ENCODE measurements around the gene CPA2.

CPA2 gene

DNA sequence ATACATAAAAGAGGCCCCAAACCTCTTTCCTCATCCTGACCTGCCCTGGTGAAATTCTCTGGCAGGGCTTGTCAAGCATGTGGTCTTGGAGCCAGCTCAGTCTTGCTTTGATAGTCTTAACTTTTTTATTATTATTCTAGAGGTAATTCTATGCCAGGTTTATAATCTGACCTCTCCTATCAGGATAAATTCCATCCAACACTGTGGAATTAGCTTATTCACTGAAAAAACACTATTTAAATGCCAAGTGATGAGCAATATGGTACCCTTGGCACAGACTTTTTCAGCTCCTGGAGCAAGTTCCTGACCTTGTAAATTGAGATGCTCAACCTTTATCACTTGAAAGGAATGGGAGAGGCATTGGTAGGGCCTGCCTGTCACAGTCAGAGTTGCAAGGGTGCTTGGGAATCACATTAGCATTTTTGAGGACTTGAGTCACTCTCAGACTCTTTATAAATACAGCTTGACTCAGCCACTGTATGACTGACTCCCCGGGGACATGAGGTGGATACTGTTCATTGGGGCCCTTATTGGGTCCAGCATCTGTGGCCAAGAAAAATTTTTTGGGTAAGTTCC, 26.1 kb downstream of the CPA2 start, which contains the start of gene CPA4:
Gene CPA4, plus strand, starts transcription at position 480 of the 576 bp plus-strand sequence. Its CDS starts 20 bp downstream, at position 500.
- Histone ChIP-seq H3K9ac (ENCODE audit: low read length) (no peak within 1 kb of the TSS), H3K4me1 (ENCODE audit: control insufficient read depth, insufficient read depth, low read length) (no peaks in the 10 kb centered on the region), H3K9me3 (ENCODE audit: control insufficient read depth, low read length) (no peaks in the 10 kb centered on the region), H3K36me3 (ENCODE audit: control insufficient read depth, insufficient read depth, low read length) (no peaks in the 10 kb centered on the region), H3K27me3 (ENCODE audit: control insufficient read depth, insufficient read depth, low read length) (no peaks in the 10 kb centered on the region), H3K4me3 (ENCODE audit: low read length) (no peak within 1 kb of the TSS)

GRCh38 chr7:130293521-130293920, 26.9 kb downstream of the CPA2 start:
- Histone ChIP-seq H3K27me3 (ENCODE audit: control insufficient read depth, insufficient read depth, low read length) (no peaks in the 10 kb centered on the region), H3K4me3 (ENCODE audit: low read length) (no peak overlapping the region), H3K4me1 (ENCODE audit: control insufficient read depth, insufficient read depth, low read length) (no peaks in the 10 kb centered on the region), H3K9ac (ENCODE audit: low read length) (no peak overlapping the region), H3K9me3 (ENCODE audit: control insufficient read depth, low read length) (no peaks in the 10 kb centered on the region), H3K36me3 (ENCODE audit: control insufficient read depth, insufficient read depth, low read length) (no peaks in the 10 kb centered on the region)

DNA sequence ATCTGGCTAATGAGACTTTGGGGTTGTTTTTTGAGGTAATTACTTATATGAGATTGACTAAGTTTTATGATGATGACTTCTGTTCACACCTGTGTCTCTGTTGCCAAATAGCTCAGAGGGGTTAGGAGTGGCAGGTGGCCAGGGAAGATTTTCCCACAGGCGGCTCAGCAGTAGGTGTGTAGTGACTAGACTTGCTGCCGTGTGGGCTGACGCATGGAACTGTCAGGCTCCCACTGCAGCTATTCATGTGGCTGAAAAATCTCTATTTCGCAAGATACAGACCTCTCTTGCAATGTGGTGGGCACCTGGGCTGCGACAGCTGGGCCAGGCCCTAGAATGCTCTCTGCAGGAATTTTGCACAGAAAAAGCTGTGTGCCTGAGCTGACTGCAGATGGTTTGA, 27.7 kb downstream of the CPA2 start:
- H3K9me3 ChIP-seq (ENCODE audit: control insufficient read depth, low read length): no peaks in the 10 kb centered on the region
- no peaks in the 10 kb centered on the region for H3K27me3 ChIP-seq (ENCODE audit: control insufficient read depth, insufficient read depth, low read length)
- H3K4me1 ChIP-seq (ENCODE audit: control insufficient read depth, insufficient read depth, low read length): no peaks in the 10 kb centered on the region
- no peak overlapping the region for H3K4me3 ChIP-seq (ENCODE audit: low read length)
- H3K36me3 ChIP-seq (ENCODE audit: control insufficient read depth, insufficient read depth, low read length): no peaks in the 10 kb centered on the region
- H3K9ac ChIP-seq (ENCODE audit: low read length): no peak overlapping the region

DNA sequence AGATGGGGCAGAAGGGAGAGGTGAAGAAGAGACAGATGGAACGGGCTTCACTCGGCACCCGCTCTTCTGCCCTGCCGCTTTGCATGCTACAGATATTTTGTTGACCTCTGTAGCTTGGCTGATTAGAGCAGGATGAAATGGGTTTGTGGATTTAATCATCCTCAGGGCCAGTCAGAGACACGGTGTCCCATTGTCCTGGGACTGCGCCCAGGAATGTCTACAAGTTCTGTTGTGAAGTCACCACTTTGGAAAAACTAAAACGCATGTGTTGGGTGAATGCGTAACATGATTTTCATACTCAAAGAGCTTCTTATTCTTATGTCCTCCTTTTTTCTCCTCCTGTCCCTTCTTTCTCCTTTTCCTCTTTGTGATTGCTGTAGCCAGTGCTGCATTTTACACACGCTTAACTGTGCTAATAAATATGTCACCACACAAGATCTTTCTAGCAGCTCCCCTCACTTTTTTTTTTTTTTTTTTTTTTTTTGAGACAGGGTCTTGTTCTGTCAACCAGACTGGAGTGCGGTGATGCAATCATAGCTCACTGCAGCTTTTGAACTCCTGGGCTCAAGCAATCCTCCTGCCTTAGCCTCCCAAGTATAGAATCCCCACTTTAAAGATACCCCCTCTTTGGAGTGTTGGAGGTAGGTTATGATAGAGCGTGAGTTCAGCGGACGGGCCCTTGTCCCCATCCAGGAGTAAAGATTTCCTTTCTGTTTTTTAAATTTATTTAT, 29.7 kb downstream of the CPA2 start:
- Histone ChIP-seq H3K9me3 (ENCODE audit: control insufficient read depth, low read length) (no peaks in the 10 kb centered on the region), H3K4me1 (ENCODE audit: control insufficient read depth, insufficient read depth, low read length) (no peaks in the 10 kb centered on the region), H3K27me3 (ENCODE audit: control insufficient read depth, insufficient read depth, low read length) (no peaks in the 10 kb centered on the region), H3K4me3 (ENCODE audit: low read length) (no peak overlapping the region), H3K36me3 (ENCODE audit: control insufficient read depth, insufficient read depth, low read length) (no peaks in the 10 kb centered on the region), H3K9ac (ENCODE audit: low read length) (no peak overlapping the region)

GRCh38 chr7:130297628-130298543, 31.2 kb downstream of the CPA2 start:
- H3K4me3 ChIP-seq (ENCODE audit: low read length): no peak overlapping the region
- no peaks in the 10 kb centered on the region for H3K9me3 ChIP-seq (ENCODE audit: control insufficient read depth, low read length)

GRCh38 chr7:130298544-130299326, 32.1 kb downstream of the CPA2 start:
- H3K27me3 ChIP-seq (ENCODE audit: control insufficient read depth, insufficient read depth, low read length): peaks cover 4% of the 10 kb centered on the region
- no peak overlapping the region for H3K4me3 ChIP-seq (ENCODE audit: low read length)
- no peak overlapping the region for H3K9ac ChIP-seq (ENCODE audit: low read length)
- H3K9me3 ChIP-seq (ENCODE audit: control insufficient read depth, low read length): no peaks in the 10 kb centered on the region
- H3K4me1 ChIP-seq (ENCODE audit: control insufficient read depth, insufficient read depth, low read length): no peaks in the 10 kb centered on the region
- no peaks in the 10 kb centered on the region for H3K36me3 ChIP-seq (ENCODE audit: control insufficient read depth, insufficient read depth, low read length)

More at GRCh38 chr7:130297628-130298543, 31.2 kb downstream of the CPA2 start:
- Histone ChIP-seq H3K9ac (ENCODE audit: low read length) (no peak overlapping the region), H3K4me1 (ENCODE audit: control insufficient read depth, insufficient read depth, low read length) (no peaks in the 10 kb centered on the region), H3K27me3 (ENCODE audit: control insufficient read depth, insufficient read depth, low read length) (peaks cover 4% of the 10 kb centered on the region), H3K36me3 (ENCODE audit: control insufficient read depth, insufficient read depth, low read length) (no peaks in the 10 kb centered on the region)

GRCh38 chr7:130299866-130300265, 33.2 kb downstream of the CPA2 start:
- Histone ChIP-seq H3K9ac (ENCODE audit: low read length) (no peak overlapping the region), H3K36me3 (ENCODE audit: control insufficient read depth, insufficient read depth, low read length) (no peaks in the 10 kb centered on the region)

DNA sequence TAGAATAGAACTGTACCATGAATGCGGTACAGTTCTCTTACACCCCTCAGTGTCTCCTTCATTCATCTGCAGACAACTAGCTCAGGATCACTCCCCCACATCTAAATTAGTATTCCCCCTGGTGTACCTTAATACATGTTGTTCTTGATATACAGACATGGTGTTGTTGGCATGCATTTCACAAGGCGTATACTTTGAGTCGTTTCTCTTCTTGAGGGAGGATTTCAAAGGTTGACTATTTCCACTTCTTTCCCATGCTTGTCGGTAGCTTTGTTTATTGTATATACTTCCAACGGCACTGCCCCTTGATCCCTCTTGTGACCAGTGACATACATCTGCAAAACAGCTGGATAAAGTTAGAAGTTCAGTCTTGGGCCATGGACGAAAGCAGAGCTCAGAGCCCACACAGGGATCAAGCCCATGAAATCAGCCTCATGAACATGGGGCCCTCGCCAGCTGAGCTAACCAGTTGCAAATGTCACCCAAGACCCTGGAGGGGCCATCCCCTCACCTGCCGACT, 34.9 kb downstream of the CPA2 start:
- H3K9ac ChIP-seq (ENCODE audit: low read length): no peak overlapping the region
- H3K4me1 ChIP-seq (ENCODE audit: control insufficient read depth, insufficient read depth, low read length): no peaks in the 10 kb centered on the region
- H3K36me3 ChIP-seq (ENCODE audit: control insufficient read depth, insufficient read depth, low read length): no peaks in the 10 kb centered on the region
- no peak overlapping the region for H3K4me3 ChIP-seq (ENCODE audit: low read length)
- peaks cover 4% of the 10 kb centered on the region for H3K27me3 ChIP-seq (ENCODE audit: control insufficient read depth, insufficient read depth, low read length)
- H3K9me3 ChIP-seq (ENCODE audit: control insufficient read depth, low read length): no peaks in the 10 kb centered on the region

More at GRCh38 chr7:130299866-130300265, 33.2 kb downstream of the CPA2 start:
- Histone ChIP-seq H3K9me3 (ENCODE audit: control insufficient read depth, low read length) (no peaks in the 10 kb centered on the region), H3K4me3 (ENCODE audit: low read length) (no peak overlapping the region), H3K4me1 (ENCODE audit: control insufficient read depth, insufficient read depth, low read length) (no peaks in the 10 kb centered on the region), H3K27me3 (ENCODE audit: control insufficient read depth, insufficient read depth, low read length) (peaks cover 4% of the 10 kb centered on the region)

DNA sequence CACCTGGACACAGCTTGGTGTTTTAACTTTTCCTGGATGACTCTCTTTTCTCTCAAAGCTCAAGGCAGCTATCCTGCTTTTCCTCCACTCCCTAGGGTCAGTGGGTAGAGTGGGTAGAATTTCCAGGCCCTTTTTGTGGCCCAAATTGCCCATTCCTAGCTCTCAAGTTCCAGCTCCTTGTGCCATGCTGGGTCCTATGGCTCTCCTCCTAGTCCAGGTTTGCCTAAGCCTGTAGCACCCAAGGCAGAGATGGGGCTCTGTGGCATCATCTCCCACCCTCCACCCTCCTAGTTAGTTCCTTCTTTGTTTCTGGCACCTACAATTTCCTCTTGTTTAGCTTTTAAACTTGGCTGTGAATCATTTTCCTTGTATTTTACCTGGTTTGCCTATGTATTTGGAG, 36.0 kb downstream of the CPA2 start:
- Histone ChIP-seq H3K36me3 (ENCODE audit: control insufficient read depth, insufficient read depth, low read length) (no peaks in the 10 kb centered on the region), H3K4me3 (ENCODE audit: low read length) (no peak overlapping the region), H3K27me3 (ENCODE audit: control insufficient read depth, insufficient read depth, low read length) (peaks cover 4% of the 10 kb centered on the region), H3K9me3 (ENCODE audit: control insufficient read depth, low read length) (no peaks in the 10 kb centered on the region), H3K4me1 (ENCODE audit: control insufficient read depth, insufficient read depth, low read length) (no peaks in the 10 kb centered on the region), H3K9ac (ENCODE audit: low read length) (no peak overlapping the region)

DNA sequence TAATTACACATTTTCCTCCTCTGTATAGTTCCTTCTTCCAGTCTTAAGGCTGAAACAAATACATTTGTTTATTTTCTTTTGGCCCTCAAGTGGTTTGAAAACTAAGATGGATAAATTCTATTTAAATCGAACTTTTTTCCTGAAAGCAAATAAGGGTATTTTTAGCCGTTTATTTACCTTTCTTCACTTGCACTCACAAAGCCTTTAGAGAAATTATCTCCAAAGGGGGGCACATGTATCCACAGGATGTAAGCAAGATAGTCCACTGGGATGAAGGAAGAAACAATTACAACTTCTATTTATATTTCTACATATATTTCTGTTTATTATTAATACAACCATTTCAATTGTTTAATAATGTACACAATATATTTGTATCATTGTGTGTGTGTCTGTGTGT, 36.5 kb downstream of the CPA2 start:
- Histone ChIP-seq H3K4me1 (ENCODE audit: control insufficient read depth, insufficient read depth, low read length) (no peaks in the 10 kb centered on the region), H3K9me3 (ENCODE audit: control insufficient read depth, low read length) (no peaks in the 10 kb centered on the region), H3K4me3 (ENCODE audit: low read length) (no peak overlapping the region), H3K36me3 (ENCODE audit: control insufficient read depth, insufficient read depth, low read length) (no peaks in the 10 kb centered on the region), H3K27me3 (ENCODE audit: control insufficient read depth, insufficient read depth, low read length) (peaks cover 4% of the 10 kb centered on the region), H3K9ac (ENCODE audit: low read length) (no peak overlapping the region)

DNA sequence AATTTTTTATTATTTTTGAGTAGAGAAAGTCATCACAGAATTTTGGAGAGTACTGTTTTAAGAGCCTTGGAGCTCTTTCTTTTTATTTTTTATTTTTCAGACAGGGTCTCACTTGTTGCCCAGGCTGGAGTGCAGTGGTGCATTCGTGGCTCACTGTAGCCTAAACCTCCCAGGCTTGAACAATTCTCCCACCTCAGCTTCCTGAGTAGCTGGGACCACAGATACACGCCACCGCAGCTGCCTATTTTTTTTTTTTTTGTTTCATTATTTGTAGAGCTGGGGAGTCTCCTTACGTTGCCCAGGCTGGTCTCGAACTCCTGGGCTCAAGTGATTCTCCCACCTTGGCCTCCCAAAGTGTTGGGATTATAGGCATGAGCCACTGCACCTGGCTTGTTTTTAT, 36.9 kb downstream of the CPA2 start:
- H3K27me3 ChIP-seq (ENCODE audit: control insufficient read depth, insufficient read depth, low read length): peaks cover 4% of the 10 kb centered on the region
- no peaks in the 10 kb centered on the region for H3K9me3 ChIP-seq (ENCODE audit: control insufficient read depth, low read length)
- no peaks in the 10 kb centered on the region for H3K4me1 ChIP-seq (ENCODE audit: control insufficient read depth, insufficient read depth, low read length)
- H3K36me3 ChIP-seq (ENCODE audit: control insufficient read depth, insufficient read depth, low read length): no peaks in the 10 kb centered on the region
- H3K4me3 ChIP-seq (ENCODE audit: low read length): no peak overlapping the region
- H3K9ac ChIP-seq (ENCODE audit: low read length): no peak overlapping the region

Data from mucosa of stomach (tissue), 1 donor.